ENCODE results near the gene GRIN2B. TPM values are rescaled to one million over a fixed set of nuclear protein-coding genes. Genes with fewer than 3 reads are reported as not detected.

Gene GRIN2B
- total RNA-seq, 2 experiments from 2014 or later = 0.03 TPM; not detected in 1

DNA sequence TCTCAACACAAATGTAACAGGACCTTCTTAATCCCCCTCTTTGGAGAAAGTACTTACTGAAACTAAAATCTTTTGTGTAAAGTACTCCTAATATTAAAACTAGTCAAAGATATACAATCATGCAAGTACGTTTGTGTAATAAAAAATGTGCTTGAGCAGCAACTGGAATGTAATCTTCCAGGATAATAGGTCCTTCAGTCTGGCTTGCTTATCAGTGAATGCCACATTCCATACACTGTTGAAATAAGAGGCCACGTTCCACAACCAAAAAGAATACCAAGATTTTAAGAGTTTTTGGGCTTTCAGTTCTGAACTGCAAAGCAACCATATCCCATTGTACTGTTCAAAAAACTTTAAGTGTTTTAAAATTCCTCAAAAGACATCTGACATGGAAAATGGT, 26.2 kb upstream of the GRIN2B start:
- no peak overlapping the region for H3K27ac ChIP-seq (ENCODE audit: low read depth, low read length, poor library complexity, severe bottlenecking)
- ChIA-PET POLR2A (no interaction called here), CTCF (ENCODE audit: unreplicated experiment) (no interaction called here)
- no peak overlapping the region for H3K4me3 ChIP-seq (ENCODE audit: low read depth, low read length, poor library complexity, severe bottlenecking)
- no peaks in the 10 kb centered on the region for H3K4me1 ChIP-seq (ENCODE audit: insufficient read depth, low read length, poor library complexity, severe bottlenecking)
- DNase-seq (ENCODE audit: low spot score) = no peak
- H4K20me1 ChIP-seq (ENCODE audit: insufficient read depth, low read length) = no peaks in the 10 kb centered on the region
- TF ChIP-seq EZH2phosphoT487 (IDR thresholded peaks at IDR 0.05; ENCODE audit: borderline replicate concordance, low read depth, low read length) = no peak
- TF ChIP-seq, protein P1, sequence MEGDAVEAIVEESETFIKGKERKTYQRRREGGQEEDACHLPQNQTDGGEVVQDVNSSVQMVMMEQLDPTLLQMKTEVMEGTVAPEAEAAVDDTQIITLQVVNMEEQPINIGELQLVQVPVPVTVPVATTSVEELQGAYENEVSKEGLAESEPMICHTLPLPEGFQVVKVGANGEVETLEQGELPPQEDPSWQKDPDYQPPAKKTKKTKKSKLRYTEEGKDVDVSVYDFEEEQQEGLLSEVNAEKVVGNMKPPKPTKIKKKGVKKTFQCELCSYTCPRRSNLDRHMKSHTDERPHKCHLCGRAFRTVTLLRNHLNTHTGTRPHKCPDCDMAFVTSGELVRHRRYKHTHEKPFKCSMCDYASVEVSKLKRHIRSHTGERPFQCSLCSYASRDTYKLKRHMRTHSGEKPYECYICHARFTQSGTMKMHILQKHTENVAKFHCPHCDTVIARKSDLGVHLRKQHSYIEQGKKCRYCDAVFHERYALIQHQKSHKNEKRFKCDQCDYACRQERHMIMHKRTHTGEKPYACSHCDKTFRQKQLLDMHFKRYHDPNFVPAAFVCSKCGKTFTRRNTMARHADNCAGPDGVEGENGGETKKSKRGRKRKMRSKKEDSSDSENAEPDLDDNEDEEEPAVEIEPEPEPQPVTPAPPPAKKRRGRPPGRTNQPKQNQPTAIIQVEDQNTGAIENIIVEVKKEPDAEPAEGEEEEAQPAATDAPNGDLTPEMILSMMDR (conservative IDR thresholded peaks at IDR 0.05; ENCODE audit: low read length) = no peak
- no peaks in the 10 kb centered on the region for H3K9me2 ChIP-seq (ENCODE audit: insufficient read depth, low read length)
- H2AFZ ChIP-seq (ENCODE audit: low read length) = no peak overlapping the region
- BruUV-seq (replicated peaks) = no TSS peak
- intact Hi-C loops (cut with micrococcal nuclease; ENCODE audit: unreplicated experiment) = no loop called here
- no peaks in the 10 kb centered on the region for H3K79me2 ChIP-seq (ENCODE audit: insufficient read depth, low read depth, low read length)
- no peaks in the 10 kb centered on the region for H3K9me3 ChIP-seq (ENCODE audit: low read length)
- H3K36me3 ChIP-seq (ENCODE audit: insufficient read depth, low read length) = no peaks in the 10 kb centered on the region
- H3K4me2 ChIP-seq (ENCODE audit: low read length) = no peak overlapping the region

DNA sequence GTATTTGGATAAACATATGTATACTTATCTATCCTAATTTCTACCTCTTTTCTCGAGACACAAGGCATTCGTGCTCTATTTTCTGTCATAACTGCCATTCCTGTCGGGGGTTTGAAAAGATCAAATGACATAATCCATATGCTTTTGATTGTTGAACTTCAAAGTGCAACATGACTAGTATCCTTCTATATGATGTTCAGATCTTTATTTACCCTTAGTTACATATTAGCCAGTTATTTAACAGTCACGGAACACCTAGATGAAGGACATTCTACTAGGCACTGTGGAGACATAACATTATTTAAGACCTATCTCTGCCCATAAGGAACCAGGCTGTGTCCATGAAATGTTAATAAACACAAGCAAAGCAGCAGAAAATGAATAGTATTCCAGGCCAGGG, 11.2 kb upstream of the GRIN2B start:
- ChIA-PET POLR2A (interaction anchor here (0.6 to 1.1 kb wide), 2 partner anchors 20 to 22 kb away, joined by 3 to 4 read pairs; no protein-coding TSS in a partner anchor), CTCF (ENCODE audit: unreplicated experiment) (no interaction called here)
- Histone ChIP-seq H3K4me1 (ENCODE audit: insufficient read depth, low read length, poor library complexity, severe bottlenecking) (no peaks in the 10 kb centered on the region), H3K9me3 (ENCODE audit: low read length) (no peaks in the 10 kb centered on the region), H2AFZ (ENCODE audit: low read length) (no peak overlapping the region), H3K4me2 (ENCODE audit: low read length) (no peak overlapping the region), H3K36me3 (ENCODE audit: insufficient read depth, low read length) (no peaks in the 10 kb centered on the region), H3K4me3 (ENCODE audit: low read depth, low read length, poor library complexity, severe bottlenecking) (no peak overlapping the region), H3K27ac (ENCODE audit: low read depth, low read length, poor library complexity, severe bottlenecking) (no peak overlapping the region), H3K9me2 (ENCODE audit: insufficient read depth, low read length) (no peaks in the 10 kb centered on the region), H4K20me1 (ENCODE audit: insufficient read depth, low read length) (no peaks in the 10 kb centered on the region), H3K79me2 (ENCODE audit: insufficient read depth, low read depth, low read length) (no peaks in the 10 kb centered on the region)
- TF ChIP-seq, protein P1 (conservative IDR thresholded peaks at IDR 0.05; ENCODE audit: low read length) = no peak
- no peak for TF ChIP-seq EZH2phosphoT487 (IDR thresholded peaks at IDR 0.05; ENCODE audit: borderline replicate concordance, low read depth, low read length)
- BruUV-seq (replicated peaks) = no TSS peak
- no peak for DNase-seq (ENCODE audit: low spot score)
- intact Hi-C loops (cut with micrococcal nuclease; ENCODE audit: unreplicated experiment) = no loop called here

DNA sequence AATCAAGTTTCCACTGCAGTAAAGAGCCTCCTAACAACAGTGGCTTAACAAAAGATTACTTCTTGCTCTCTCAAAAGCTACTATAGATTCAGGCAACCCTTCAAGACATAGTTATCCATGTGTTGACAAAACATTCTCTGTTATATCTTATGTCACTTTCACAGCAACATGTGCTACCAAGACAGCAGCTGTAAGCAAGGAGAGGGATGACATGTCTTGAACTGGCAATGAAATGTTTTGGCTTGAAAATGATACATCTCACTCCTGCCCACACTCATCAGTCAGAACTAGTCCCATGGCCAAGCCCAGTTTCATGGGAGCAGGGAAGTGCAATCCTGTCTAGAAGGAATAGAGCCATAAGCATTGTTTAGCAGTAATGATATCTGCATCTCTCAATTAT, 10.7 kb upstream of the GRIN2B start:
- TF ChIP-seq EZH2phosphoT487 (IDR thresholded peaks at IDR 0.05; ENCODE audit: borderline replicate concordance, low read depth, low read length) = no peak
- TF ChIP-seq, protein P1 (conservative IDR thresholded peaks at IDR 0.05; ENCODE audit: low read length) = no peak
- H3K4me3 ChIP-seq (ENCODE audit: low read depth, low read length, poor library complexity, severe bottlenecking) = no peak overlapping the region
- no peaks in the 10 kb centered on the region for H3K9me3 ChIP-seq (ENCODE audit: low read length)
- H2AFZ ChIP-seq (ENCODE audit: low read length) = no peak overlapping the region
- H3K27ac ChIP-seq (ENCODE audit: low read depth, low read length, poor library complexity, severe bottlenecking) = no peak overlapping the region
- no peaks in the 10 kb centered on the region for H4K20me1 ChIP-seq (ENCODE audit: insufficient read depth, low read length)
- CTCF ChIA-PET (ENCODE audit: unreplicated experiment) = no interaction called here
- intact Hi-C loops (cut with micrococcal nuclease; ENCODE audit: unreplicated experiment) = no loop called here
- no peak for DNase-seq (ENCODE audit: low spot score)
- H3K36me3 ChIP-seq (ENCODE audit: insufficient read depth, low read length) = no peaks in the 10 kb centered on the region
- H3K4me1 ChIP-seq (ENCODE audit: insufficient read depth, low read length, poor library complexity, severe bottlenecking) = no peaks in the 10 kb centered on the region
- no peaks in the 10 kb centered on the region for H3K9me2 ChIP-seq (ENCODE audit: insufficient read depth, low read length)
- no peaks in the 10 kb centered on the region for H3K79me2 ChIP-seq (ENCODE audit: insufficient read depth, low read depth, low read length)
- POLR2A ChIA-PET = interaction anchor here (1.1 kb wide), 1 partner anchor 22 kb away, joined by 3 read pairs; no protein-coding TSS in a partner anchor
- no TSS peak for BruUV-seq (replicated peaks)
- no peak overlapping the region for H3K4me2 ChIP-seq (ENCODE audit: low read length)

Data from OCI-LY7 (cell line).